HL-60 (cell line): Measurements from ENCODE around the gene RALGPS2.

Experiments used
- DNase-seq, 2 experiments: peaks; one replicate each; pipeline ENCODE4 v3.0.0-alpha.2; 2010 to 2020; ENCODE audit warnings: low read depth in 1 of 2, low spot score in 1 of 2
- H3K27ac ChIP-seq: fragments of 250-450 bp; sonication (Bioruptor Pico); replicated peaks from 2 replicates; pipeline ENCODE4 v1.5.1; 2020; ENCODE audit warnings: mild to moderate bottlenecking, moderate library complexity
- H3K27me3 ChIP-seq: fragments of 250-450 bp; sonication (Bioruptor Pico); 2 replicates; pipeline ENCODE4 v1.5.1; 2021; ENCODE audit warnings: mild to moderate bottlenecking, moderate library complexity; ENCODE audit not compliant: insufficient read depth, poor library complexity, severe bottlenecking
- H3K4me3 ChIP-seq: replicated peaks from 2 replicates; pipeline ENCODE4 v1.5.1; 2011; ENCODE audit warnings: mild to moderate bottlenecking, control low read depth, low read length; ENCODE audit not compliant: insufficient read depth
- GABPA ChIP-seq: IDR thresholded peaks from 2 replicates; pipeline ENCODE4 v1.6.1; 2012; ENCODE audit warnings: low read depth
- POLR2AphosphoS5 ChIP-seq: IDR thresholded peaks from 2 replicates; pipeline ENCODE4 v1.6.1; 2012; ENCODE audit warnings: low read depth
- SPI1 ChIP-seq: IDR thresholded peaks from 2 replicates; pipeline ENCODE4 v1.6.1; 2012; ENCODE audit warnings: low read depth, mild to moderate bottlenecking, borderline replicate concordance
- TF ChIP-seq, protein P1 (sequence below): IDR thresholded peaks from one replicate; pipeline ENCODE4 v1.5.1; 2011; ENCODE audit warnings: low read length, control low read depth, inconsistent platforms; ENCODE audit not compliant: insufficient read depth
- TF ChIP-seq, protein P2 (sequence below): IDR thresholded peaks from 2 replicates; pipeline ENCODE4 v1.6.1; 2012; ENCODE audit warnings: low read depth; ENCODE audit not compliant: insufficient replicate concordance

Gene RALGPS2

DNA sequence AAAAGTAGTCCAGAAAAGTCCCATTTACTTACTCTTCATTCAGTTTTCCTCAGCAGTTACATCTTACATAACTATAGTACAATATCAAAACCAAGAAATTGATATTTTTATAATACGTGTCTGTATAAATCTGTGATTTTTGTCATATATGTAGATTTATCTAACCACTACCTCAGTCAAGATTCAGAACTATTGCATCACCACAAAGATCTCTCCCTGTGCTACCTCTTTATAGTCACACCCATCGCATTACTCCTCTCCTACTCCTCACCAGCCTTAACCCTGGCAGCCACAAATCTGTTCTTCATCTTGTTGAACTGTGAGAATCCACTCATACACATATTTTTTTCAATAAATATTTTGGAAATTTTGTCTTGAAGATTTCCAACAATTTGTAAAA, 72.5 kb downstream of the RALGPS2 start:
- H3K27me3 ChIP-seq, result no peaks in the 10 kb centered on the region
- no peak overlapping the region for H3K27ac ChIP-seq
- no peak for DNase-seq
- TF ChIP-seq POLR2AphosphoS5, result no peak
- no peak for TF ChIP-seq SPI1
- TF ChIP-seq, protein P1, sequence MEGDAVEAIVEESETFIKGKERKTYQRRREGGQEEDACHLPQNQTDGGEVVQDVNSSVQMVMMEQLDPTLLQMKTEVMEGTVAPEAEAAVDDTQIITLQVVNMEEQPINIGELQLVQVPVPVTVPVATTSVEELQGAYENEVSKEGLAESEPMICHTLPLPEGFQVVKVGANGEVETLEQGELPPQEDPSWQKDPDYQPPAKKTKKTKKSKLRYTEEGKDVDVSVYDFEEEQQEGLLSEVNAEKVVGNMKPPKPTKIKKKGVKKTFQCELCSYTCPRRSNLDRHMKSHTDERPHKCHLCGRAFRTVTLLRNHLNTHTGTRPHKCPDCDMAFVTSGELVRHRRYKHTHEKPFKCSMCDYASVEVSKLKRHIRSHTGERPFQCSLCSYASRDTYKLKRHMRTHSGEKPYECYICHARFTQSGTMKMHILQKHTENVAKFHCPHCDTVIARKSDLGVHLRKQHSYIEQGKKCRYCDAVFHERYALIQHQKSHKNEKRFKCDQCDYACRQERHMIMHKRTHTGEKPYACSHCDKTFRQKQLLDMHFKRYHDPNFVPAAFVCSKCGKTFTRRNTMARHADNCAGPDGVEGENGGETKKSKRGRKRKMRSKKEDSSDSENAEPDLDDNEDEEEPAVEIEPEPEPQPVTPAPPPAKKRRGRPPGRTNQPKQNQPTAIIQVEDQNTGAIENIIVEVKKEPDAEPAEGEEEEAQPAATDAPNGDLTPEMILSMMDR, result no peak
- TF ChIP-seq, protein P2, sequence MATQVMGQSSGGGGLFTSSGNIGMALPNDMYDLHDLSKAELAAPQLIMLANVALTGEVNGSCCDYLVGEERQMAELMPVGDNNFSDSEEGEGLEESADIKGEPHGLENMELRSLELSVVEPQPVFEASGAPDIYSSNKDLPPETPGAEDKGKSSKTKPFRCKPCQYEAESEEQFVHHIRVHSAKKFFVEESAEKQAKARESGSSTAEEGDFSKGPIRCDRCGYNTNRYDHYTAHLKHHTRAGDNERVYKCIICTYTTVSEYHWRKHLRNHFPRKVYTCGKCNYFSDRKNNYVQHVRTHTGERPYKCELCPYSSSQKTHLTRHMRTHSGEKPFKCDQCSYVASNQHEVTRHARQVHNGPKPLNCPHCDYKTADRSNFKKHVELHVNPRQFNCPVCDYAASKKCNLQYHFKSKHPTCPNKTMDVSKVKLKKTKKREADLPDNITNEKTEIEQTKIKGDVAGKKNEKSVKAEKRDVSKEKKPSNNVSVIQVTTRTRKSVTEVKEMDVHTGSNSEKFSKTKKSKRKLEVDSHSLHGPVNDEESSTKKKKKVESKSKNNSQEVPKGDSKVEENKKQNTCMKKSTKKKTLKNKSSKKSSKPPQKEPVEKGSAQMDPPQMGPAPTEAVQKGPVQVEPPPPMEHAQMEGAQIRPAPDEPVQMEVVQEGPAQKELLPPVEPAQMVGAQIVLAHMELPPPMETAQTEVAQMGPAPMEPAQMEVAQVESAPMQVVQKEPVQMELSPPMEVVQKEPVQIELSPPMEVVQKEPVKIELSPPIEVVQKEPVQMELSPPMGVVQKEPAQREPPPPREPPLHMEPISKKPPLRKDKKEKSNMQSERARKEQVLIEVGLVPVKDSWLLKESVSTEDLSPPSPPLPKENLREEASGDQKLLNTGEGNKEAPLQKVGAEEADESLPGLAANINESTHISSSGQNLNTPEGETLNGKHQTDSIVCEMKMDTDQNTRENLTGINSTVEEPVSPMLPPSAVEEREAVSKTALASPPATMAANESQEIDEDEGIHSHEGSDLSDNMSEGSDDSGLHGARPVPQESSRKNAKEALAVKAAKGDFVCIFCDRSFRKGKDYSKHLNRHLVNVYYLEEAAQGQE, result no peak
- no peak for TF ChIP-seq GABPA
- H3K4me3 ChIP-seq, result no peak overlapping the region

DNA sequence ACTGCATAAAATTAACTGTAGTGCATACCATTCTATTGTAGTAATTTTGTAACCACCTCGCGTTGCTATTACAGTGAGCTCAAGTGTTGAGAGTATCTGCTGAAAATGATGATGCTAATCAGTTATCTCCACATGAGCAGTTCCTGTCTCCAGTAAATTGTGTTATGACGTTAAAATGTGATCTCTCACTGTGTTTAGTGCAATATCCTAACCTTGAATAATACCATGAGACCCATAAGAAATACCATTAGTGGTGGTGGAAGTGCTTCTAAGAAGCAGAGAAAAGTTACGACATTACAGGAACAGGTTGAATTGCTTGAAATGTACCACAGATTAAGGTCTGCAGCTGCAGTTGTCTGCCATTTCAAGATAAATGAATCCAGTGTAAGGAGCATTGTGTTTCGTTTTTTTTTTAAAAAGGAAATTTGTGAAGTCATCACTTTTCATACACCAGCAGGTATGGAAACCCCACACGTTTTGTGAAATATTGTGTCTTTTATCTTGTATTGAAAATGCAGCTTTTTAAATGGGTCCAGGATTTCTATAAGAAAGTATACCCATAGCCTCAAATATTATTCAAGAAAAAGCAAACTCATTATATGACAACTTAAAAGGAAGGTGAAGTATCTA, 73.3 kb downstream of the RALGPS2 start:
- Histone ChIP-seq H3K27me3 (no peaks in the 10 kb centered on the region), H3K27ac (no peak overlapping the region), H3K4me3 (no peak overlapping the region)
- no peak for TF ChIP-seq SPI1
- TF ChIP-seq, protein P2, result no peak
- TF ChIP-seq, protein P1, result no peak
- TF ChIP-seq POLR2AphosphoS5, result no peak
- TF ChIP-seq GABPA, result no peak
- DNase-seq, result no peak

DNA sequence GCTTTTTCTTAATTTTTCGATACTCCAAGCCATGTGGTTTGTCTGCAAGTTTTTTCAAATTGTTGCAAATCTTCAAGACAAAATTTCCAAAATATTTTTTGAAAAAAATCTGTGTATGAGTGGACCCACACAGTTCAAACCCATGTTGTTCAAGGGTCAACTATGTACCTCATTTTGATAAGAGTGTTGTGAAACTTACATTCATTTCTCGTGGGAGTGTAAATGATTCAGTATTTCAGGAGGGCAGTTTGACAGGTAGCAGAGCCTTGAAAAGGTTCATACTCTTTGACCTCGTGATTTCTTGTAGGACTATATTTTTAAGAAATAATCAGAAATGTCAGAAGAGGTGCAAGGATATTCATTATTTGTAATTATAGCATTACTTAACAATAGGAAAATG, 77.8 kb downstream of the RALGPS2 start:
- Histone ChIP-seq H3K27ac (no peak overlapping the region), H3K4me3 (no peak overlapping the region), H3K27me3 (no peaks in the 10 kb centered on the region)
- TF ChIP-seq, protein P2, result no peak
- no peak for TF ChIP-seq GABPA
- no peak for TF ChIP-seq POLR2AphosphoS5
- TF ChIP-seq, protein P1, result no peak
- no peak for TF ChIP-seq SPI1
- DNase-seq, result no peak
